Mesothelial cell of epicardium (in vitro differentiated cells): ENCODE results near the gene PALLD. TPM values are rescaled to one million over a fixed set of nuclear protein-coding genes. Genes with fewer than 3 reads are reported as not detected.
"Not testable (repeated sequence)": the region's sequence is repeated elsewhere in the genome, so short reads cannot be mapped to it uniquely, and the experiment has no call there.

Source experiments
- DNase-seq, 2 experiments: peaks; one replicate each; pipeline ENCODE4 v3.0.0; 2021; ENCODE audit warnings: low spot score in 2 of 2; ENCODE audit not compliant: unreplicated experiment in 2 of 2
- H3K27ac Mint-ChIP-seq: 2 replicates; pipeline ENCODE4 v1.8.0; 2021; ENCODE audit warnings: mixed read lengths
- H3K27me3 Mint-ChIP-seq: 2 replicates; pipeline ENCODE4 v1.8.0; 2021; ENCODE audit warnings: low read depth, mixed read lengths
- H3K36me3 Mint-ChIP-seq: 2 replicates; pipeline ENCODE4 v1.8.0; 2021; ENCODE audit warnings: mixed read lengths
- H3K4me1 Mint-ChIP-seq: 2 replicates; pipeline ENCODE4 v1.8.0; 2021; ENCODE audit warnings: mixed read lengths
- H3K4me3 Mint-ChIP-seq: 2 replicates; pipeline ENCODE4 v1.8.0; 2021; ENCODE audit warnings: mild to moderate bottlenecking, moderate library complexity, mixed read lengths
- H3K9me3 Mint-ChIP-seq: 2 replicates; pipeline ENCODE4 v1.8.0; 2021; ENCODE audit warnings: mixed read lengths
- total RNA-seq: library from RNA; stranded (reverse); gene quantifications from 3 replicates; pipeline ENCODE4 v1.2.1, GENCODE V29; 2021
- TF ChIP-seq, protein P1 (sequence below): fragments of 200-600 bp; sonication (generic); IDR thresholded peaks from one replicate; pipeline ENCODE4 v1.5.0; 2021; ENCODE audit warnings: antibody characterized with exemption; ENCODE audit not compliant: unreplicated experiment

The PALLD gene
- total RNA-seq, 1 donor from 2014 or later = 158 TPM

- no peaks in the 10 kb centered on the region for H3K27me3 Mint-ChIP-seq
- no peak overlapping the region for H3K4me3 Mint-ChIP-seq
- peak overlapping the region; percentile 40 for H3K27ac Mint-ChIP-seq
- TF ChIP-seq, protein P1, sequence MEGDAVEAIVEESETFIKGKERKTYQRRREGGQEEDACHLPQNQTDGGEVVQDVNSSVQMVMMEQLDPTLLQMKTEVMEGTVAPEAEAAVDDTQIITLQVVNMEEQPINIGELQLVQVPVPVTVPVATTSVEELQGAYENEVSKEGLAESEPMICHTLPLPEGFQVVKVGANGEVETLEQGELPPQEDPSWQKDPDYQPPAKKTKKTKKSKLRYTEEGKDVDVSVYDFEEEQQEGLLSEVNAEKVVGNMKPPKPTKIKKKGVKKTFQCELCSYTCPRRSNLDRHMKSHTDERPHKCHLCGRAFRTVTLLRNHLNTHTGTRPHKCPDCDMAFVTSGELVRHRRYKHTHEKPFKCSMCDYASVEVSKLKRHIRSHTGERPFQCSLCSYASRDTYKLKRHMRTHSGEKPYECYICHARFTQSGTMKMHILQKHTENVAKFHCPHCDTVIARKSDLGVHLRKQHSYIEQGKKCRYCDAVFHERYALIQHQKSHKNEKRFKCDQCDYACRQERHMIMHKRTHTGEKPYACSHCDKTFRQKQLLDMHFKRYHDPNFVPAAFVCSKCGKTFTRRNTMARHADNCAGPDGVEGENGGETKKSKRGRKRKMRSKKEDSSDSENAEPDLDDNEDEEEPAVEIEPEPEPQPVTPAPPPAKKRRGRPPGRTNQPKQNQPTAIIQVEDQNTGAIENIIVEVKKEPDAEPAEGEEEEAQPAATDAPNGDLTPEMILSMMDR = no peak
- H3K4me1 Mint-ChIP-seq = peaks cover 29% of the 10 kb centered on the region
- H3K36me3 Mint-ChIP-seq = peaks cover 6% of the 10 kb centered on the region
- no peak for DNase-seq
- peaks cover 4% of the 10 kb centered on the region for H3K9me3 Mint-ChIP-seq
Measured at GRCh38 chr4:168797194-168797593, 300.3 kb downstream of the PALLD start.

GRCh38 chr4:168797738-168798375 lies 301.0 kb downstream of the PALLD start:
- TF ChIP-seq, protein P1 = no peak

GRCh38 chr4:168800926-168801325 lies 304.1 kb downstream of the PALLD start:
- Mint-ChIP-seq H3K36me3 (peaks cover 6% of the 10 kb centered on the region), H3K27me3 (no peaks in the 10 kb centered on the region), H3K27ac (peak overlapping the region; percentile 44), H3K4me1 (peaks cover 41% of the 10 kb centered on the region), H3K9me3 (peaks cover 6% of the 10 kb centered on the region), H3K4me3 (no peak overlapping the region)
- TF ChIP-seq, protein P1 = no peak
- DNase-seq = no peak

More at GRCh38 chr4:168797738-168798375, 301.0 kb downstream of the PALLD start:
- H3K27me3 Mint-ChIP-seq = no peaks in the 10 kb centered on the region
- peaks cover 29% of the 10 kb centered on the region for H3K4me1 Mint-ChIP-seq
- H3K36me3 Mint-ChIP-seq = peaks cover 8% of the 10 kb centered on the region
- H3K4me3 Mint-ChIP-seq = no peak overlapping the region
- no peak for DNase-seq
- H3K9me3 Mint-ChIP-seq = peaks cover 6% of the 10 kb centered on the region
- no peak overlapping the region for H3K27ac Mint-ChIP-seq

DNA sequence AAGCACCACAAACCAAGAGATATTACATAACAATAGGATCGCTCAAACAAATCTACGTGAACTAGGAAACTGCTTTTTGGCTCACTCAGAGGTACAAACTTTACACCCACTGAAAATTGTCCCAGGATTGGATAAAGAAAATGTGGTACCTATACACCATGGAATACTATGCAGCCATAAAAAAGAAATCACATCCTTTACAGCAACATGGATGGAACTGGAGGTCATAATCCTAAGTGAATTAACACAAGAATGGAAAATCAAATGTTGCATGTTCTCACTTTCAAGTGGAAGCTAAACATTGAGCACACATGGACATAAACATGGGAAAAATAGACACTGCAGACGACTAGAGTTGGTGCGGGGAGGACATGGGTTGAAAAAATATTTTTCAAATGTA lies 305.4 kb downstream of the PALLD start:
- H3K27me3 Mint-ChIP-seq = no peaks in the 10 kb centered on the region
- H3K9me3 Mint-ChIP-seq = peaks cover 6% of the 10 kb centered on the region
- H3K4me3 Mint-ChIP-seq = no peak overlapping the region
- no peak overlapping the region for H3K27ac Mint-ChIP-seq
- H3K4me1 Mint-ChIP-seq = peaks cover 34% of the 10 kb centered on the region
- no peak for DNase-seq
- H3K36me3 Mint-ChIP-seq = peaks cover 10% of the 10 kb centered on the region
- TF ChIP-seq, protein P1 = no peak

GRCh38 chr4:168803052-168803451 lies 306.2 kb downstream of the PALLD start:
- Mint-ChIP-seq H3K36me3 (peaks cover 10% of the 10 kb centered on the region), H3K4me1 (peaks cover 26% of the 10 kb centered on the region), H3K27ac (peak overlapping the region; percentile 54)
- not testable (repeated sequence) for H3K27me3 Mint-ChIP-seq, H3K4me3 Mint-ChIP-seq, H3K9me3 Mint-ChIP-seq, DNase-seq

DNA sequence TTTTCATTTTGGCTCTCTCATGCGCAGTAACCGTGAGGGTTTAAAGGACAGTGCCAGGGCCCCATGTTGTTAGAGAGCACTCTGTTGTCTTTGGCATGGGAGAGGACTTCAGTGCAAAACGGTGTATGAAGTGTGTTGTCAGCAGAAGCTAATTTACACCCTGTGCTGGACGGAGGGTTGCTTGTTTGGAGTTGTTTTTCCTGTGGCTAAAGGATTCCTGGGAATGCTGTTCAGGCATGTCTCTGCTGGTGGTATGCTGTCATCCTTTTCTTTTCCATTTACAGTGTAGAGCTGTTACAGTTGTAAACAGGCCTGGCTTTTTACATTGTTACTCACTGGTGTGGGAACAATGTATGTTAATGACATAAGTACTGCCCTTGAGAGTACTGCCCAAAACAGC lies 306.9 kb downstream of the PALLD start:
- DNase-seq = no peak
- Mint-ChIP-seq H3K27me3 (no peaks in the 10 kb centered on the region), H3K36me3 (peaks cover 10% of the 10 kb centered on the region), H3K4me3 (no peak overlapping the region), H3K27ac (peak overlapping the region; percentile 54), H3K4me1 (peaks cover 26% of the 10 kb centered on the region), H3K9me3 (peaks cover 6% of the 10 kb centered on the region)
- TF ChIP-seq, protein P1 = no peak
